B cell (primary cell): Measurements from ENCODE around the gene GALR2. TPM values are rescaled to one million over a fixed set of nuclear protein-coding genes. Genes with fewer than 3 reads are reported as not detected.

Experiments used
- ATAC-seq: fragments of 200-7000 bp; cut with Tn5 transposase; one replicate; pipeline ENCODE4 v1.10.0; 2021; ENCODE audit warnings: low read depth, mild to moderate bottlenecking, moderate number of reproducible peaks, moderate library complexity
- CTCF ChIA-PET: fragments of 350-600 bp; sonication (Branson Sonifier 250); formaldehyde crosslinking; loops from one replicate; lab custom pipeline; 2021; ENCODE audit warnings: antibody characterized with exemption, inconsistent platforms; lab: Charles Lee
- POLR2A ChIA-PET: fragments of 350-600 bp; sonication (Branson Sonifier 250); formaldehyde crosslinking; loops from one replicate; lab custom pipeline; 2021; ENCODE audit warnings: antibody characterized with exemption; lab: Charles Lee
- DNase-seq: peaks from one replicate; pipeline ENCODE4 v3.0.0; 2013
- H2AFZ ChIP-seq: 2 replicates; pipeline ENCODE4 v1.6.1; 2012; ENCODE audit warnings: mild to moderate bottlenecking, low read depth, low read length; ENCODE audit not compliant: insufficient read depth, poor library complexity, severe bottlenecking
- H3K27ac ChIP-seq, 2 donors: 1 replicate in 1 of 2; 2 replicates in 1 of 2; pipeline ENCODE4 v1.5.1; 2012 to 2013; ENCODE audit warnings: low read length in 2 of 2, mild to moderate bottlenecking in 2 of 2, moderate library complexity in 1 of 2
- H3K27me3 ChIP-seq, 4 experiments: fragments of 200-600 bp in 1 of 4; sonication (generic) in 1 of 4; replicated peaks in 1 of 4; 1 replicate in 2 of 4; 2 replicates in 2 of 4; pipeline versions ENCODE4 v1.6.1 to v1.7.0; 2013 to 2016; ENCODE audit warnings: low read length in 3 of 4, mild to moderate bottlenecking in 2 of 4, mixed read lengths in 1 of 4, moderate library complexity in 1 of 4; ENCODE audit not compliant: insufficient read depth in 4 of 4, control insufficient read depth in 3 of 4; ENCODE audit errors: control extremely low read depth in 1 of 4
- H3K36me3 ChIP-seq, 2 experiments: replicated peaks in 1 of 2; 1 replicate in 1 of 2; 2 replicates in 1 of 2; pipeline versions ENCODE4 v1.6.1 to v1.7.1; 2013; ENCODE audit warnings: low read length in 1 of 2; ENCODE audit not compliant: insufficient read depth in 2 of 2, control insufficient read depth in 1 of 2; ENCODE audit errors: control extremely low read depth in 1 of 2, extremely low read depth in 1 of 2
- H3K4me1 ChIP-seq, 2 donors: fragments of 200-600 bp in 1 of 2; sonication (generic) in 1 of 2; 1 replicate in 1 of 2; 2 replicates in 1 of 2; pipeline versions ENCODE4 v1.5.1 to v1.6.1; 2013 to 2017; ENCODE audit warnings: low read length in 2 of 2; ENCODE audit not compliant: control insufficient read depth in 2 of 2, insufficient read depth in 2 of 2
- H3K4me2 ChIP-seq: replicated peaks from 2 replicates; pipeline ENCODE3; 2012; ENCODE audit warnings: mild to moderate bottlenecking, low read depth, low read length; ENCODE audit not compliant: poor library complexity, severe bottlenecking
- H3K4me3 ChIP-seq, 5 experiments: fragments of 200-600 bp in 1 of 5; sonication (generic) in 1 of 5; 1 replicate in 3 of 5; 2 replicates in 2 of 5; pipeline versions ENCODE4 v1.5.1 to v1.7.0; 2011 to 2016; ENCODE audit warnings: low read length in 4 of 5, mild to moderate bottlenecking in 4 of 5, low read depth in 2 of 5, control low read depth in 1 of 5, moderate library complexity in 1 of 5; ENCODE audit not compliant: insufficient read depth in 1 of 5; ENCODE audit errors: control extremely low read depth in 1 of 5, extremely low read depth in 1 of 5
- H3K79me2 ChIP-seq: fragments of 200-600 bp; sonication (generic); one replicate; pipeline ENCODE4 v1.6.0; 2016; ENCODE audit warnings: low read length; ENCODE audit not compliant: control insufficient read depth, insufficient read depth
- H3K9ac ChIP-seq: fragments of 200-600 bp; sonication (generic); 2 replicates; pipeline ENCODE4 v1.6.1; 2017; ENCODE audit warnings: mild to moderate bottlenecking, low read length, moderate library complexity
- H3K9me3 ChIP-seq, 3 donors: one replicate each; pipeline versions ENCODE4 v1.6.1 to v1.7.1; 2013; ENCODE audit warnings: low read length in 2 of 3; ENCODE audit not compliant: control insufficient read depth in 2 of 3, insufficient read depth in 1 of 3; ENCODE audit errors: control extremely low read depth in 1 of 3
- H4K20me1 ChIP-seq: 2 replicates; pipeline ENCODE4 v1.6.0; 2012; ENCODE audit warnings: mild to moderate bottlenecking, low read length; ENCODE audit not compliant: insufficient read depth, control insufficient read depth, poor library complexity, severe bottlenecking
- H3K27ac Mint-ChIP-seq: one replicate; pipeline ENCODE4 v1.8.0; 2021; ENCODE audit warnings: mixed read lengths
- H3K27me3 Mint-ChIP-seq: one replicate; pipeline ENCODE4 v1.8.0; 2021; ENCODE audit warnings: mixed read lengths
- H3K4me1 Mint-ChIP-seq: one replicate; pipeline ENCODE4 v1.8.0; 2021; ENCODE audit warnings: mixed read lengths
- H3K4me3 Mint-ChIP-seq: one replicate; pipeline ENCODE4 v1.8.0; 2021; ENCODE audit warnings: mixed read lengths
- H3K9me3 Mint-ChIP-seq: one replicate; pipeline ENCODE4 v1.8.0; 2022; ENCODE audit warnings: mixed read lengths; ENCODE audit not compliant: insufficient read depth
- EZH2 ChIP-seq: IDR thresholded peaks from 2 replicates; pipeline ENCODE4 v1.6.1; 2012; ENCODE audit warnings: borderline replicate concordance, low read depth, mild to moderate bottlenecking, moderate library complexity, low read length; ENCODE audit not compliant: insufficient read depth, poor library complexity, severe bottlenecking
- WGBS: methylation state at CpG from one replicate; pipeline ENCODE4 v1.1.5; 2013; ENCODE audit warnings: missing lambda C conversion rate; ENCODE audit not compliant: insufficient coverage; 5-methylcytosine and 5-hydroxymethylcytosine counted together
- intact Hi-C: fragments of 100-400 bp; cut with micrococcal nuclease; formaldehyde crosslinking; loops from one replicate; pipeline ENCODE4 v1.10.0; 2022
- polyA plus RNA-seq: library from polyadenylated mRNA; depleted of rRNA; stranded (reverse); fragments of >200 nt; gene quantifications from 2 replicates; pipeline ENCODE4 v1.2.3, GENCODE V29; 2012
- total RNA-seq, 2 donors: library from RNA; stranded (reverse); fragments of 120-200 nt in 1 of 2; gene quantifications; 1 replicate in 1 of 2; 2 replicates in 1 of 2; pipeline versions ENCODE4 v1.2.3 to v1.2.4, GENCODE V29; 2013 to 2022
- TF ChIP-seq, protein P1 (sequence below): fragments of 200-600 bp; IDR thresholded peaks from one replicate; pipeline ENCODE4 v1.8.0; 2022; ENCODE audit warnings: antibody characterized with exemption, mild to moderate bottlenecking

Gene GALR2
- total and polyA plus RNA-seq, 2 donors (not counting 1 experiment from before 2014, with no cell fraction given) = 0.42 to 1.2 TPM

DNA sequence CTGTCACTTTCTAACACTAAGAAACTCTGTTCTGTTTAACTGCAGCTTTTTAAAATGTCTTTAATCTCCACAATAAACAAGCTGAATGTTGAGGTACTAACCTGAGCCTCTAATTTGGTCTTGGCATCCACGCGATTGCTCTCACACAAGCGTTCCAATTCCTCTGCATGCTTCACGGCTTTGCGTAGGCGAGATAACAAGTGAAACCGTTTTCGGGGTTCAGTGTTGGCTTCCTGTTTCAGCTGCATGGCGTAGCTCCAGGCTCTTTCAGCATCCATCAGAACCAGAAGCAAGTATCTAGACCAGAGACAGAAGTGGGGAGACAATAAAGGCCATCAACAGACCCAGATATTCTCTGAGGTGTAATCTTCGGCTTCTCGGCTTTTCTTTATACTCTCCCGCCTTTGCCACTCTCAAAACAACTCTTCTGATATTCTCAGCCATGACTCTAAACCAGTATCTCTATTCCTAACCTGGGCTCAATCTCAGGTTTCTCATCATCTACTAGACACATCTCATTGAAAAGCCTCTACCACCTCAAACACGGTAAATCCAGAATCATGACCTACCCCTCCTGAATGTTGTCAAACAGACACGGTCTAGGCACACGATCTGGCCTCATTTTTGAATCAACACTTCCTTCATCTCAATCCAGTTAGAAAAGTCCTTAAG is 10.6 kb upstream of the GALR2 start:
- ATAC-seq (no peak), DNase-seq (peak; percentile 35)
- CTCF ChIA-PET = interaction anchor here (0.7 to 1.9 kb wide), 4 partner anchors 50 to 311 kb away, joined by 3 to 6 read pairs (median 4); no protein-coding TSS in a partner anchor
- intact Hi-C loops = no loop called here
- H3K27ac ChIP-seq = peak overlapping the region in 1 of 2 donors; percentile 49
- Mint-ChIP-seq H3K9me3 (no peaks in the 10 kb centered on the region), H3K4me3 (no peak overlapping the region), H3K27ac (peak overlapping the region; percentile 73), H3K4me1 (peaks cover 11% of the 10 kb centered on the region), H3K27me3 (no peaks in the 10 kb centered on the region)
- POLR2A ChIA-PET = interaction anchor here (0.6 to 0.7 kb wide), 2 partner anchors 340 to 1001 kb away, joined by 5 to 10 read pairs; no protein-coding TSS in a partner anchor
- H4K20me1 ChIP-seq = peaks cover 14% of the 10 kb centered on the region
- no peaks in the 10 kb centered on the region for H3K4me1 ChIP-seq
- no peak overlapping the region for H3K4me2 ChIP-seq
- no peaks in the 10 kb centered on the region for H3K27me3 ChIP-seq
- peaks cover 12% of the 10 kb centered on the region for H3K79me2 ChIP-seq
- no peaks in the 10 kb centered on the region for H3K9me3 ChIP-seq
- H3K36me3 ChIP-seq = peaks cover 2 to 84% of the 10 kb centered on the region in 2 experiments
- H3K4me3 ChIP-seq = no peak overlapping the region
- 75% methylated on average over 15 of the region's 15 CpGs for WGBS
- no peak overlapping the region for H3K9ac ChIP-seq
- no peak for TF ChIP-seq EZH2
- TF ChIP-seq, protein P1, sequence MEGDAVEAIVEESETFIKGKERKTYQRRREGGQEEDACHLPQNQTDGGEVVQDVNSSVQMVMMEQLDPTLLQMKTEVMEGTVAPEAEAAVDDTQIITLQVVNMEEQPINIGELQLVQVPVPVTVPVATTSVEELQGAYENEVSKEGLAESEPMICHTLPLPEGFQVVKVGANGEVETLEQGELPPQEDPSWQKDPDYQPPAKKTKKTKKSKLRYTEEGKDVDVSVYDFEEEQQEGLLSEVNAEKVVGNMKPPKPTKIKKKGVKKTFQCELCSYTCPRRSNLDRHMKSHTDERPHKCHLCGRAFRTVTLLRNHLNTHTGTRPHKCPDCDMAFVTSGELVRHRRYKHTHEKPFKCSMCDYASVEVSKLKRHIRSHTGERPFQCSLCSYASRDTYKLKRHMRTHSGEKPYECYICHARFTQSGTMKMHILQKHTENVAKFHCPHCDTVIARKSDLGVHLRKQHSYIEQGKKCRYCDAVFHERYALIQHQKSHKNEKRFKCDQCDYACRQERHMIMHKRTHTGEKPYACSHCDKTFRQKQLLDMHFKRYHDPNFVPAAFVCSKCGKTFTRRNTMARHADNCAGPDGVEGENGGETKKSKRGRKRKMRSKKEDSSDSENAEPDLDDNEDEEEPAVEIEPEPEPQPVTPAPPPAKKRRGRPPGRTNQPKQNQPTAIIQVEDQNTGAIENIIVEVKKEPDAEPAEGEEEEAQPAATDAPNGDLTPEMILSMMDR = no peak
- H2AFZ ChIP-seq = no peak overlapping the region

DNA sequence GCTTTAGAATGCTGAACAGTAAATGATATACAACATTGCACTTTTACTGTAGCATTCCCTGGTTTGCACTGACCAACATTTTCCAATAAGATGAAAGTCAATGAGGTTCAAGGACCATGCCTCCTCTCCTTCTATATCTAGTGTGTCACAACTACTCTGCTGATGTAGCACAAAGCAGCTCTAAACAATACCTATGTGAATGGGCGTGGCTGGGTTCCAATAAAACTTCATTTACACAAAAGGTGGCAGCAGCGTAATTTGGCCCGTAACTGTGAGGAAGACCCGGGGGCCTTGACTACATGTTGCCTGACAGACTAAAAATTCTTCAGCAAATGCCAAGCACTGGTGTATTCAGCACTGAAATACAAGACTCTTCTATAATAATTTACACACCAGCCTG is 8.8 kb upstream of the GALR2 start:
- DNase-seq (no peak), ATAC-seq (no peak)
- Histone ChIP-seq H3K4me1 (peaks cover 2 to 5% of the 10 kb centered on the region in 2 donors), H4K20me1 (peaks cover 19% of the 10 kb centered on the region), H3K4me2 (no peak overlapping the region), H3K9me3 (no peaks in the 10 kb centered on the region), H3K27ac (no peak overlapping the region), H3K79me2 (peaks cover 28% of the 10 kb centered on the region), H3K27me3 (no peaks in the 10 kb centered on the region), H3K4me3 (no peak overlapping the region), H3K36me3 (peaks cover 1 to 71% of the 10 kb centered on the region in 2 experiments), H2AFZ (no peak overlapping the region), H3K9ac (no peak overlapping the region)
- intact Hi-C loops = no loop called here
- H3K27ac Mint-ChIP-seq = peak overlapping the region; percentile 20
- no peak overlapping the region for H3K4me3 Mint-ChIP-seq
- no peaks in the 10 kb centered on the region for H3K27me3 Mint-ChIP-seq
- TF ChIP-seq, protein P1 = no peak
- TF ChIP-seq EZH2 = no peak
- WGBS = 94% methylated on average over 4 of the region's 4 CpGs
- ChIA-PET POLR2A (no interaction called here), CTCF (interaction anchor here (0.7 to 1.2 kb wide), 2 partner anchors 30 to 215 kb away, joined by 3 read pairs; no protein-coding TSS in a partner anchor)
- no peaks in the 10 kb centered on the region for H3K9me3 Mint-ChIP-seq
- H3K4me1 Mint-ChIP-seq = peaks cover 15% of the 10 kb centered on the region
